ENCODE data around the gene LIMK2.
A peak's percentile ranks its signal among the peaks of the same experiment; 100 is the strongest.

DNA sequence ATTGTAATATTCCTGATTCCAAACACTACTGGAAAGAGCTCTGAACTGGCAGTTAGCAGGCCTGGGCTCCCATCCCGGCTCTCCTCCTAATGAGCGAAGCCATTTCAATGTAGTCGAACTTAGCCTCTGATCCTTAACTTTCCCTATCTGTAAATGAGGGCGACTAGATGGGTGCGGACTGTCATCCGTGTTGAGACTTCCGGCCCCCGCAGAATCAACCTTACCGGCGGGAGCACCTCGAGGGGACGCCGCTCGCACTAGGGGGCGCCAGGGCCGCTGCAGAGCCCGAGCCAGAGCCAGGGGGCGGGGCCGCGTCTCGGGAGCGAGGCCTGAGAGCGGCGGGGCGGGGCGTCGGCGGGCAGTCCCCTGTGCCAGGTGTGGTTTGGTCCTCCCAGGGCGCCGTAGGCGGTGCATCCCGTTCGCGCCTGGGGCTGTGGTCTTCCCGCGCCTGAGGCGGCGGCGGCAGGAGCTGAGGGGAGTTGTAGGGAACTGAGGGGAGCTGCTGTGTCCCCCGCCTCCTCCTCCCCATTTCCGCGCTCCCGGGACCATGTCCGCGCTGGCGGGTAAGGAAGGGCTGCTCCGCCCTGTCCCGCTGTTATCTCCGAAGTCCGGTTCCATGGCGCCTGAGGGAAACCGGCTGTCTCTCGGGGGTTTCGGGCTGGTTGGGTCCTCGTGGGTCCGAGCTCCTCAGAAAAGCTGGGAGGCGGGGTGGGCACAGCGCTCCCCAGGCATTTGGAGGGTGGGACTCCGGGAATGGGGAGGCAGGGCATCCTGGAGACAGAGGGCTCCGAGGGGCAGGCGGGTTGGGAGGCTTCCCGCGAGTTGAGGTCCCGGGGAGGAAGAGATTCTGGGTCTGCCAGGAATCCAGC lies at the start of gene LIMK2:
- TF ChIP-seq, protein P1, sequence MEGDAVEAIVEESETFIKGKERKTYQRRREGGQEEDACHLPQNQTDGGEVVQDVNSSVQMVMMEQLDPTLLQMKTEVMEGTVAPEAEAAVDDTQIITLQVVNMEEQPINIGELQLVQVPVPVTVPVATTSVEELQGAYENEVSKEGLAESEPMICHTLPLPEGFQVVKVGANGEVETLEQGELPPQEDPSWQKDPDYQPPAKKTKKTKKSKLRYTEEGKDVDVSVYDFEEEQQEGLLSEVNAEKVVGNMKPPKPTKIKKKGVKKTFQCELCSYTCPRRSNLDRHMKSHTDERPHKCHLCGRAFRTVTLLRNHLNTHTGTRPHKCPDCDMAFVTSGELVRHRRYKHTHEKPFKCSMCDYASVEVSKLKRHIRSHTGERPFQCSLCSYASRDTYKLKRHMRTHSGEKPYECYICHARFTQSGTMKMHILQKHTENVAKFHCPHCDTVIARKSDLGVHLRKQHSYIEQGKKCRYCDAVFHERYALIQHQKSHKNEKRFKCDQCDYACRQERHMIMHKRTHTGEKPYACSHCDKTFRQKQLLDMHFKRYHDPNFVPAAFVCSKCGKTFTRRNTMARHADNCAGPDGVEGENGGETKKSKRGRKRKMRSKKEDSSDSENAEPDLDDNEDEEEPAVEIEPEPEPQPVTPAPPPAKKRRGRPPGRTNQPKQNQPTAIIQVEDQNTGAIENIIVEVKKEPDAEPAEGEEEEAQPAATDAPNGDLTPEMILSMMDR (conservative IDR thresholded peaks at IDR 0.05; ENCODE audit: low read depth, low read length): peak; percentile 78
- TF ChIP-seq EZH2phosphoT487 (IDR thresholded peaks at IDR 0.05; ENCODE audit: borderline replicate concordance, low read length): no peak

Data from PC-3 (cell line).